HG03175 (cell line): ENCODE measurements around the gene KRT78.

ENCODE experiments used
- ATAC-seq: cut with Tn5 transposase; IDR thresholded peaks from one replicate; pipeline ENCODE4 v1.9.1; 2021; ENCODE audit warnings: mild to moderate bottlenecking, moderate library complexity; ENCODE audit not compliant: unreplicated experiment

The KRT78 gene

GRCh38 chr12:52825961-52826360 is 22.8 kb downstream of the KRT78 start:
- ATAC-seq: no peak

- ATAC-seq: no peak
Measured at GRCh38 chr12:52824741-52825410, 23.9 kb downstream of the KRT78 start.

GRCh38 chr12:52823761-52824450 is 24.9 kb downstream of the KRT78 start:
- no peak for ATAC-seq

GRCh38 chr12:52822771-52823510 is 25.9 kb downstream of the KRT78 start:
- no peak for ATAC-seq

- no peak for ATAC-seq
Measured at GRCh38 chr12:52821826-52822660, 26.8 kb downstream of the KRT78 start.

- ATAC-seq: no peak
Measured at GRCh38 chr12:52821071-52821730, 27.6 kb downstream of the KRT78 start.

GRCh38 chr12:52820521-52820920 is 28.3 kb downstream of the KRT78 start:
- ATAC-seq: no peak

GRCh38 chr12:52819731-52820510 is 28.9 kb downstream of the KRT78 start:
- no peak for ATAC-seq

GRCh38 chr12:52818887-52819420 is 29.8 kb downstream of the KRT78 start:
- ATAC-seq: no peak

GRCh38 chr12:52818388-52818787 is 30.4 kb downstream of the KRT78 start:
- no peak for ATAC-seq

GRCh38 chr12:52817699-52818238 is 31.0 kb downstream of the KRT78 start:
- ATAC-seq: no peak

- ATAC-seq: no peak
Measured at GRCh38 chr12:52817003-52817698, 31.6 kb downstream of the KRT78 start.

- ATAC-seq: no peak
Measured at GRCh38 chr12:52815676-52816588, 32.9 kb downstream of the KRT78 start.

- no peak for ATAC-seq
Measured at GRCh38 chr12:52815161-52815560, 33.6 kb downstream of the KRT78 start.

GRCh38 chr12:52814710-52815155 is 34.1 kb downstream of the KRT78 start:
- ATAC-seq: no peak

- ATAC-seq: no peak
Measured at GRCh38 chr12:52813885-52814709, 34.7 kb downstream of the KRT78 start, which contains the start of gene KRT4. Gene KRT4 (minus strand): TSS chr12:52814116. CDS start chr12:52814058, 58 bp downstream.
